Activated CD4-positive, alpha-beta T cell treated with anti-CD3 and anti-CD28 coated beads for 1 hour (primary cell): ENCODE data around the gene CHKA.

ENCODE experiments used
- DNase-seq: peaks from one replicate; pipeline ENCODE4 v3.0.0-alpha.2; 2020

CHKA gene

GRCh38 chr11:68067991-68068390 is 53.2 kb downstream of the CHKA start:
- DNase-seq, result no peak

DNA sequence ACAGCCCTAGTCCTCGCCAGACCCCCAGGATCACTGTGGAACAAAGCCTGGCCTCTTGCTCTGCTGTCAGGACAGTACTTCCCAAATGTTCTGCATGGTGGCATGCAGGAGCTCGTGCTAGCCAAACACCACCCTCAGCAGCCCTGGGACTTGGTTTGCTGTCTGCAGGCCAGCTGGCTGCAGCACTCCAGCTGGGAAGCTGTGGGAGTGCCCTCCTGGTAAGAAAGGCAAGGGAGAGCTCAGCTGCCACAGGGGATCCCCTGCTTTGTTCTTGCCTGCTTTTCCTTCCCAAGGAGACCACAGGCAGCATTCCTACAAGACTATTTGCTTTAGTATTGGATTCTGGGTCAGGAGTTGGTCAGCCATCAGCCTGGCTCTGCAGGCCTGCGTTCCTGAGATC is 54.4 kb downstream of the CHKA start:
- DNase-seq, result no peak

DNA sequence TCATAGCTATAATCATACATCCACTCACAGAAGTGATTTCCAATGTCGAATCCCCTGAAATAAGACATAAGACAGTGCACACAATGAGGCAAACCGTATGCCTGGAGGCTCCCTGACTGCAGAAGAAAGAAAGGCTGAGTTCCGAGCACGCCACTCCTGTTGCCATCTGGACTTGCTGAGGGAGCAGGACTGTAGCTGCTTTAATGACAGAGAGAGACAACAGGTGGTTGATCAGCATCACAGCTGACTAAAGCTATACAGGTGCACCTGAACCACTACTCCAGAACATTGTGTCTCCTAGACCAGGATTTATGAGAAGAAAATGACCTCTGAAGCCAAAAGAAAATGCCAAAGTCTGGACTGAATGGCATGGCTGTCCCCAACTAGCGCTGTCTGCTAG is 55.3 kb downstream of the CHKA start:
- no peak for DNase-seq

- no peak for DNase-seq
These were observed 56.3 kb downstream of the CHKA start for GRCh38 chr11:68064926-68065325.

GRCh38 chr11:68061508-68061907 is 59.7 kb downstream of the CHKA start:
- no peak for DNase-seq

- DNase-seq, result no peak
These were observed 63.4 kb downstream of the CHKA start for GRCh38 chr11:68057807-68058206.

DNA sequence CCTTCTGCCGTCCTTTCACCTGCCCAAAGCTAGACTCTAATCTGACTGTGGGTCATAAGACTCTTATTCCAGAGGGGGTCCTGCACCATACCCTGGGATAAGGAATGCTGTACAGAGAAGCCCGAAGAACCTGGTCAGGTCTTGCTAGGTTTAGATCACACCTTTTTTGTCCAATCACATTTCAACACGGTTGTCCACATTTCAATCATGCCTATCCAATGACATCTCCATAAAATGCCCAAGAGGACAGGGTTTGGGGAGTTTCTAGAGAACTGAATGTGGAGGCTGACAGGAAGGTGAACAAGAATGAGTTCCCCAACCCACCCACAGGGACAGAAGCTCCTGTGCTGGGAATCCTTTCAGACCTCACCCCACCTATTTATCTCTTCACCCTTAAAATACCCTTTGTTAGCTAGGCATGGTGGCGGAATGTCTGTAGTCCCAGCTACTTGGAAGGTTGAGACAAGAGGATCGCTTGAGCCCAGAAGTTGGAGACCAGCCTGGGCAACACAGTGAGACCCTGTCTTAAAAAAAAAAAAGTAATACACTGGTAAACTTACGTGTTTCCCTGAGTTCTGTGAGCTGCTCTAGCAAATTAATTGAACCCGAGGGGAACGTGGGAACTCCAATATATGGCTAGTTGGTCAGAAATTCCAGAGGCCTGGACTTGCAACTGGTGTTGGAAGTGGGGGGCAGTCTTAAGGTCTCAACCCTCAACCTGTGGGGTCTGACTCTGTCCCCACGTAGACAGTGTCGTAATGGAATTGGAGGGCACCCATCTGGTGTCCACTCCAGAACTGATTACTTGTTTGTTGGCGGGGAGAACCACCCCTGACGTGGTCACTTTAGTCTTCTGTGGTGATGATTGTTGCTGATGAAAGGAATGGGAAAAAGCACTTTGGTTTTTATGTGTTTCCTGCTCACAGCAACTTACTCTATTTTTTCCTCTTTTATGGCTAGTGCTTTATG is 64.6 kb downstream of the CHKA start:
- no peak for DNase-seq

DNA sequence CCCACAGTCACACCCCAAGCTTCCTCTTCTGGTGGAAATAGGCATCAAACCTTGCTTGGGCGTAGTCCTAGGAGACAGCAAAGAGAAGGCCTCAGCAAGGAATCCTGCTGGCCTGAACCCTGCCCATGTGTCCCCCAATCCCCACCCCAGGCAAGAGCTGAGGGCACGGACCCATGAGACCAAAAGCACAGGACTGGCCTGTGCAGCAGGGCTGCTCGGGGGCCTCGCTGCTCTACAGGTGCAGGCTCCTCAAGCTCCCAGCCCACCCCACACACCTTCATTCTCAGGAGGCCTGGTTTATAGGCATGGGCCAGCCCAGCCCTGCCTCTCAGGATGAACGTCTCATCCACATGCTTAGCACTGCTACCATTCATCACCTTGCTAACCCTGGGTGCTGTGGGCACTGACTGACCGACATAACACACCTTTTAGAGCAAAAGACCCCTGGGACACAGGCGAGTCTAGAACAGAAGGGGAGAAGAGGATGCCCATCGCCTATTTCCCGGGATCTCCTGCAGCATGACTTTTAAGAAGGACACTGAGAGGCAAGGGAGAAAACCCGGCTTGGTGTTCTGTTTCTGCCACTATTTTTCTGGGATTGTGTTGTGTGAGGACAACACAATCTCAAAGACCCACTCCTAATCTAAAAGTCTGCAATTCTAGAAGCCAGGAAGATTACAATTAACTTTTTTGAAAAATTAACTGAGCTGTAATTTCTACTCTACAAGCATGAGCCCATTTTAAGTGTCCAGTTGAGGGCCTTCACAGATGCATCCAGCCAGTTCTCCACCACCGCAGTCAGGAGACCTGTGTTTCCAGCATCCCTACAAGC is 67.0 kb downstream of the CHKA start:
- DNase-seq, result no peak

GRCh38 chr11:68053117-68053516 is 68.1 kb downstream of the CHKA start:
- no peak for DNase-seq

- no peak for DNase-seq
These were observed 68.9 kb downstream of the CHKA start for GRCh38 chr11:68052137-68052873.

DNA sequence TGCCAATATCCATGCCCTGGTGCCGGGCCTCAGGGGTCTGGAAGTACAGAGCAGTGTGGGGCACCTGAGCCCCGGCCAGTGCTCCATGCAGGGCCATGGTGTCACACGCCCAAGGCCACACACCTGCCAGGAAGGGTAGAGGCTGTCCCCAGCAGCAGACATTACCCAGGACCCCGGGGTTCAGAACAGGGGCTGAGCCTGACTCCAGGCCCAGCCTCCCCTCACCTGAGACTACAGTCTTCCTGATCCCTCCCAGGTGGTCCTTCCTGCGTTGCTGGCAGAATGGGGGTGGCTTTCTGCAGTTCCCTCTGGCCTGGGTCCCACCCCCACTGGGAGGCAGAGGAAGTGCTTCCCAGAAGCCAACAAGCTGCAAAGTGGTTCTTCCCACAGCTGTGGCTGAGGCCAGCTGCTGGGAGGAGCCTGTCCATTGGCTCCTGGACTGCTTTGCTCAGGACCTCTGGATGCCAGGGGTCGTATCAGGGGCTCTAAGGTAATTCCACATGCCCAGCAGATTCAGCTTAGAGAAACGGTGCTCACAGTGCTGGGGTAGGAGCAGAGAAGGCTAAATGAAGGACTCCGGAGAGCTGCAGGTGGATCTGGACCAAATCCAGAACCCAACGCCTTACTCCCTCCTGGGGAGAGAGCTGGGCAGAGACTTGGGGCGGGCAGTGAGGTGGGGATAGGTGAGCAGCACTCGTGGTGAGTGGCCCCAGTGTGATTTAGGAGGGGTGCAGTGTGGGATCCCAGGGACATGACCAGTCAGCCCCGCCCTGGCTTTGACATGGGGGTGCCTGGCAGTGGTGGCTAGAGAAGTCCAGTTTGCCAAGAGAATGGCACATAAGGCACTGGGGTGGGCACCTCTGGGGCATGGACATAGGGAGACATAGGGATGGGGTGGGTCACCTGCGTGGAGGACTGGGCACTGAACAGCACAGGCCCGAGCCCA is 69.7 kb downstream of the CHKA start:
- no peak for DNase-seq

DNA sequence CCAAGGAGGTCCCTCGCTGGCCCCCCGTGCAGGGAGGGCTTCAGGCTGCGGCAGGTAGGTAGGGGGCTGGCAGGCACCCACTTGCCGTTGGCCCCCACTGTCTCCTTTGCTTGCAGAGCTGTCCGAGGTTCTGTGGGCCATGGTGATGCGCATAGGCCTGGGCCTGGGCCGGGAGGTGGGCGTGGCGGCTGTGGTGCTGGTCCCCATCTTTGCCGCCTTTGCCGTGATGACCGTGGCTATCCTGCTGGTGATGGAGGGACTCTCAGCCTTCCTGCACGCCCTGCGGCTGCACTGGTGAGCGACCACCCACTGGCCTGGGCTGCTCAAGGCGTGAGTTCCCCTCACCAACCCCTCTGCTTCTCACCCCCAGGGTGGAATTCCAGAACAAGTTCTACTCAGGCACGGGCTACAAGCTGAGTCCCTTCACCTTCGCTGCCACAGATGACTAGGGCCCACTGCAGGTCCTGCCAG is 70.8 kb downstream of the CHKA start:
- DNase-seq, result no peak

- DNase-seq, result no peak
These were observed 71.4 kb downstream of the CHKA start for GRCh38 chr11:68049509-68050370.

GRCh38 chr11:68048681-68049508 is 72.3 kb downstream of the CHKA start:
- no peak for DNase-seq

- DNase-seq, result no peak
These were observed 73.5 kb downstream of the CHKA start for GRCh38 chr11:68047437-68048290.

DNA sequence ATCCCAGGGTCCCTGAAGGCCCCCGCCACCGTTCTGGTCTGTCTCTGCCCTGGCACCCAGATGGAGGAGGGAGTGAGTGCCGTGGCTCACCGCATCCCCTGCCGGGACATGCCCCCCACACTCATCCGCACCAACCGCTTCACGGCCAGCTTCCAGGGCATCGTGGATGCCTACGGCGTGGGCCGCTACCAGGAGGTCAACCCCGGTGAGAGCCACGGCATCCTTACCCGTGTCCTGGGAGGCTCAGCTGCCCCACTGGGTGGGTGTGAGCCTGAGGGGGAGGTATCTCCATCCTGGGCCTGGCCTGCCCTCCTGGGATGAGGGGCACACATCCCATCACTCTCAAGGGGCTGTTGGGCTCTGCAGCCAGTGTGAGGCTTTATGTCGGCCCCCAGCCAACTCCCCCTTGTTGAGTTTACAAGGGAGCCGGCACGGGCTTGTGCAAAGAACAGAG is 76.3 kb downstream of the CHKA start:
- no peak for DNase-seq

GRCh38 chr11:68044145-68044813 is 76.9 kb downstream of the CHKA start:
- DNase-seq, result no peak
